HG03280 (cell line): ENCODE data around the gene DUOX2.
"Not testable (repeated sequence)": the region's sequence is repeated elsewhere in the genome, so short reads cannot be mapped to it uniquely, and the experiment has no call there.

Source experiments
- ATAC-seq: cut with Tn5 transposase; IDR thresholded peaks from one replicate; pipeline ENCODE4 v1.9.1; 2021; ENCODE audit warnings: mild to moderate bottlenecking, moderate library complexity; ENCODE audit not compliant: unreplicated experiment

DUOX2 gene

DNA sequence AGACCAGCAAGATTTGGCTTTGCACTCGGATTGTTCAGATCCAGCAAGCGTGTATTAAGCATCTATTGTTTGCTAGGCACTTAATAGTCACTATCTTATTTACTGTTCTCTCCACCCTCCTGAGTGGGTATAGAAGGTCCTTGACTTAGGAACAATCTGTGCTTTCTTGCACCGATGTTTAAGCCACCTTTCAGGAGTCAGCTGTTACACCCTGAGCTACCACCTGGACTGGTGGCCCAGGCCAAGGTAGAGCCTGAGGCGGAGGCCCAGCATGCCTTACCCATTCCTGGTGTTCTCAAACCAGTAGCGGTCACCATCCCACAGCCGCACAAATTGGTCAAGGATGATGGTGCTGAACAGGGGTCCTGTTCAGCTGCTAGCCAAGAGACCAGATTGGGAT is 25.8 kb upstream of the DUOX2 start:
- ATAC-seq = no peak

GRCh38 chr15:45138814-45139765 is 25.1 kb upstream of the DUOX2 start:
- ATAC-seq = no peak

DNA sequence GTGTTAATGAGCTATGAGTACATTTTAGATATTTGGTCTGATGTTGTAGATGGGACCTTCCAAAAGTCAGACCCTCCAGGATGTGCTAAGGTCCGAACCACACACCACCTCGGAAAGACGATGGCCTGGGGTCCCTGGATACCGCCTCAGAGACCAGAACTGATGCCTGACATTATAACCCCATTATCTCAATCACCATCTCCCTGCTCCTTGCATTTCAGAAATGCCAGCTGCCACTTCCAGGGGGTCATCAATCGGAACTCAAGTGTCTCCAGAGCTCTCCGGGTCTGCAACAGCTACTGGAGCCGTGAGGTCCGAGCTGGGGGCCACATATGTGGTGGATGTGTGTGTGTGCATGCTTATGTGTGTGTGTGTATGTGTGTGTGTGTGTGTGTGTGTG is 23.7 kb upstream of the DUOX2 start:
- ATAC-seq = no peak

GRCh38 chr15:45136378-45136764 is 22.4 kb upstream of the DUOX2 start:
- ATAC-seq = no peak

DNA sequence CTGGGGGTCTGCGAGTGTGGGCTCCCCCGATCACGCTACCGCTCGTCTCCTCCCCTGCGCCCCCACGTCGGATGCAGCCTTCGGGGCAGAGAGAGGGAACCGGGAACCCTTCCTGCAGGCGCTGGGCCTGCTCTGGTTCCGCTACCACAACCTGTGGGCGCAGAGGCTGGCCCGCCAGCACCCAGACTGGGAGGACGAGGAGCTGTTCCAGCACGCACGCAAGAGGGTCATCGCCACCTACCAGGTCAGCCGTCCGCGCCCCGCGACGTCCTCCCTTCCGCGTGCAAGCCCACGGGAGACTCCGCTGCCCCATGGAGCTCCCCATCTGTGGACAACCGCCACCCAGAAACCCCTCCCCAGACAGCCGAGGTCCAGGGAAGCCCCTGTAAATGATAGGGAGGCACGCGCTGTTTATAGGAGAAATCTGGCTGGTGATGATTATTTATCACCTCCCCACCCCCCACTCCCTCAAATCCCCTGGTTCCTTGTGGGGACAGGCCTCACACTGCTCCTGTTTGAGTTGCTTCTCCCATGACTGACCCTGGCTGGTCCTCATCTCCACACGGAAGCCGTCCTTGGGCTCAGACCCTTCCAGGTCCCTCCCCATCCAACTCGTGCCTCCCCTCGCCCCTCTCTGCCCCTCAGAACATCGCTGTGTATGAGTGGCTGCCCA is 21.9 kb upstream of the DUOX2 start:
- not testable (repeated sequence) for ATAC-seq

DNA sequence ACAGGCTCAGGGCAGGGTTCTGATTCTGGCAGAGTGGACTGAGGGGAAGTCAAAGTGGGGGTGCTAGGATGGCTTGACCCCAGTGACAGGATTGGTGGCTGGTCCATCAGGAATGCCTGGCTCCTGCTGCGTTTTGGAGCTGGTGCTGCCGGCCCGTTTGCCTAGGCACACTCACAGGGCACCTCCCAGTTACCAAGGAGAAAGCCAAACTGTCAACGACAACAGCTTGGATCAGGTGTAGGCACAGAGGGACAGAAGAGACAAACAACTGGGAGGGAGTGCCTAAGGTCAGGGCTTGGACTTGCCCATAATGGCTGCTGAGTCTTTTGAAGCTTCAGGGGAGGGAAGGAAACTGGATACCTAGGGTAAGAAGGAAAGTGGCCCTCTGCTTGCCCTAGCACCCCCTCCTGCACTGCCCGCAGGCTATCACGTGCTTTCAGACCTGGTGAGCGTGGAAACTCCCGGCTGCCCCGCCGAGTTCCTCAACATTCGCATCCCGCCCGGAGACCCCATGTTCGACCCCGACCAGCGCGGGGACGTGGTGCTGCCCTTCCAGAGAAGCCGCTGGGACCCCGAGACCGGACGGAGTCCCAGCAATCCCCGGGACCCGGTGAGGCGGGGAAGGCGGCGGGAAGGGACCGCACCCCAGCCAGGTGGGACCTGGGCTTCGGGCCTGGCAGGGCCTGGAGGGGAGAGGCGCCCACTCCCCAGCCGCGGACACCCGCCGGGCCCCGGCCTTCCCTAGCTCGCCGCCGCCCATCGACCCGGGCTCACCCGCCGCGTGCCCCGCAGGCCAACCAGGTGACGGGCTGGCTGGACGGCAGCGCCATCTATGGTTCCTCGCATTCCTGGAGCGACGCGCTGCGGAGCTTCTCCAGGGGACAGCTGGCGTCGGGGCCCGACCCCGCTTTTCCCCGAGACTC is 21.0 kb upstream of the DUOX2 start:
- ATAC-seq = no peak

DNA sequence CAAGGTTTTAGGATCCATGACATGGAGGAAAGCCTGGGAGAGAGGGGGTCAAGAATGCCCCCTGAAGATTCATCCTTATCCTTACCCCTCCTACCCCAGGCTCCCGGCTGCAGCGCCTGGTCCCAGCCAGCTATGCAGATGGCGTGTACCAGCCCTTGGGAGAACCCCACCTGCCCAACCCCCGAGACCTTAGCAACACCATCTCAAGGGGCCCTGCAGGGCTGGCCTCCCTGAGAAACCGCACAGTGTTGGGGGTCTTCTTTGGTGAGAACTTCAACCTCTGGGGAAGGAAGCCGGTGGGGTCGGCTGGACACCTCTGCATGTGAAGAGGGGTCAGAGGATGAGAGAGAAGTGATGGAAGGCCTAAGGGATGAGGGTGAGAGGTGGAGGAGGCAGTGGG is 20.1 kb upstream of the DUOX2 start:
- ATAC-seq = no peak

DNA sequence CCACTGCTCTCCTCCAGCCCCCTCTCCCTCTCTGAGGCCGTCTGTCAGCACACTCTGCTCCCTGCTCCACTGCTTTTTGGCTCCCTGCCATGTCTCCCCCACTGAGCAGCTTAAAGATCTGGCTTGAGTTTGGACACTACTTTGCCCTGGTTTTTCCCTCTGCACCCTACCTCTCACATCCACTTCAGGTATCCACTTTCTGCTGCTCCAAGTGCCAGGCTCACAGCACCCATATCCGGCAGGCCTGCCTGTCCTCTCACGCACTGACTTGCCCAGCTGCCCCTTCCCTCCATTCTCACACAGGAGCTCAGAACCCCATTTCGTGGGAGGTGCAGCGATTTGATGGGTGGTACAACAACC is 19.6 kb upstream of the DUOX2 start:
- ATAC-seq = no peak

DNA sequence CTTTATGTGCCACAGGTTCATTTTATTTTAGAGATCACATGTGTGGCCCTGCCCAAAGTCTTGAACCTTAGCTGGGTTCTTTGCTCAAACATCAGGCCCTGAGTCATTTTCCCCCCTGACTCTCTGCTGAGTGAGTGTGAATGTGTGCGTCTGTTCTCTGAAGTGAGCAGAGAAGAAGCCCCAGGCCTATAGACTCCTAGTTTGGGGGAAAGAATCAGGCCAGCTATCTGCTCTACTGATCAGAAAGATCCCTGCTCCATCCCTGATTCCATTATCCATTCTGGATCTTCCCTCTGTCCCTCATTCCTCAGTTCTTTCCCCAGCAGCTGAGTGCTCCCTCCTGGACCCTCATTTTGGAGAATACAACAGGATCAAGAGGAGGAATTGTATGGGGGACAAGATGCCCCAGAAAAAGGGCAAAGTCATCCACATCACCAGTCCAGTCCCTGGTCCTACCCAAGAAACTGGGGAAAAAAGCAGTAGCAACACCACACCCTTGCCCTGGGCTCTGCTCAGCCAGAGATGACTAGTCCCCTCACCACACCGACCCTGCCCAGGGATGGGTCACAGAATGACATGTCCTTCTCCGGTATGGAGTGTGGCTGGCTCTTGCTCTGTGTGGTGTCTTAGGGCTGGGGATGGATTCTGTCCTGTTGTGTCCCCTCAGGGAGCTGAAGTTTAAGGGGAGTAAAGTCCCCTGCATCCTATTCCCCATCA is 19.0 kb upstream of the DUOX2 start:
- no peak for ATAC-seq

DNA sequence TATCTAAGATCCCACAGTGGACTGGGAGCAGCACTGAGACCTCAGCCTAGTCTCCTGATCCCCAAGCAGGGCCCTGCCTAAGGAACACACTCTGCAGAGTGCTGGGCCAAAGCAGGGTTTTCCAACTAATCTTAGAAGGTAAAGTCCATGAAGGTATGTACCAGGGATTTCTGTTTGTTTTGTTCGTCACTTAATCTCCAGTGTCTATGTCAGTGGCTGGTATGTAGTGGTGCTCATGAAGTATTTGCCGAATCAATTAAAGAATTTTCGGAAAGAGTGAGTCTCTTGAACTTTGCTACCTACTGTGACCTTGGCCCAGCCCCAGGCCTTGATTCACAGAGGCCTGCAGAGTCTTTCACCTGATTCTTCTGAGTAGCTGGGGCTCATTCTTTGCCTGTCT is 17.5 kb upstream of the DUOX2 start:
- no peak for ATAC-seq

DNA sequence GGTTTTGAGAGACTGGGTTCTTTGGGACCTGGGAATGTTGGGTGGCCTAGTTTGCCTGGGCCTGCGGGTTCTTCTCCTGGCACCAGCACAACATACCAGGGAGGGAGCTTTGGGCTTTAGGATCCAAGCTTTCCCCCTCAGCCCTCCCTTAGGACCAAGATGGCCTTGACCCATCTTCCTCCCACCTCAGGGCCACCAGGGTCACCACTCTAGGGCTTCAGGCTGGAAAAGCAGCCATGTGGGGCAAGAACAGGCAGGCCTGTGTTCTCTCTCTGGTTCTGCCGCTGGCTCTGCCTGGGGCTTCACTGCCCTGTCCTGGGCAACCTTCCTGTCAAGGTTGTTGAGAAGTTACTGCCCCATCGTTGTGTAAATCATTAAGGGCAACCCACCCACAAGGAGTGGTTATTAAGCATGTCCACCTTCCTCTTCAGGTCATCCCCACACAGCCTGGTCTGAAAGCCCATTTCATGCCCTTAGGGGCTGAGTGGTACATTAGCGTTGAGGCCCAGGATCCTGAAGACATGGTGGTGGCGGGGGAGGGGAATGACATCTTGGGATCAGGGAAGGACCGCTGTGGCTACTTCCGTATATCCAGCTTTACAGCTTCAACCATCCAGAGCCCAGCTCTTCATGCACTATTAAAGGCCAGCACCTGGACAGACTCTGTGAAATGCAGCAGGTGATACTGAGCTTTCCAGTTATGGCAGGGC is 16.5 kb upstream of the DUOX2 start:
- ATAC-seq = no peak

DNA sequence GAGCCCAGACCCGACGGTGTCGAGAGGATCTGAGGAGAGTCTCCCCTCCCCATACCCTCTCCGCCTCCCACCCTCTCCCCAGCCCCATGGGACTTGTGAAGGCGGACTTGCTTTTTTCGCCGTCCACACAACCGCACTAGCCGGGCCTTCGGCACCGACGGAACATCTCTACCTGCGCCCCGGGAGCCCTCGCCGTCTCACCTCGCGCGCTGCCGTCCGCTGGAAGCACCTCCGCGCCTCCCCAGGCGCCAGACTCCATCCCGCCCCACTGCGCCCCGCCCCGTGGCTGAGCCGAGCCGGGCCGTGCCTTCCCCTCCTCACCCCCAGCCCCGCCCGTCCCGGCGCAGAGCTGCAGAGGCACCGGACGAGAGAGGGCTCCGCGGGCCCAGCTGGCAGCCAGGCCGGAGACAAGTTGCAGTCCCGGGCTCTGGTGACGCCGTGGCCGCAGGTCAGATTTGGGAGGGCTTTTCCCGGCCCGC is 15.7 kb upstream of the DUOX2 start, which contains the start of the genes DUOX1 and DUOXA1:
Gene DUOX1, plus strand, starts transcription at position 344 of the 479 bp plus-strand sequence. CDS start 1,973 bp downstream, outside the sequence.
Gene DUOXA1, minus strand, starts transcription at position 229 of the 479 bp plus-strand sequence. CDS start 6,865 bp downstream, outside the sequence.
- ATAC-seq = no peak

DNA sequence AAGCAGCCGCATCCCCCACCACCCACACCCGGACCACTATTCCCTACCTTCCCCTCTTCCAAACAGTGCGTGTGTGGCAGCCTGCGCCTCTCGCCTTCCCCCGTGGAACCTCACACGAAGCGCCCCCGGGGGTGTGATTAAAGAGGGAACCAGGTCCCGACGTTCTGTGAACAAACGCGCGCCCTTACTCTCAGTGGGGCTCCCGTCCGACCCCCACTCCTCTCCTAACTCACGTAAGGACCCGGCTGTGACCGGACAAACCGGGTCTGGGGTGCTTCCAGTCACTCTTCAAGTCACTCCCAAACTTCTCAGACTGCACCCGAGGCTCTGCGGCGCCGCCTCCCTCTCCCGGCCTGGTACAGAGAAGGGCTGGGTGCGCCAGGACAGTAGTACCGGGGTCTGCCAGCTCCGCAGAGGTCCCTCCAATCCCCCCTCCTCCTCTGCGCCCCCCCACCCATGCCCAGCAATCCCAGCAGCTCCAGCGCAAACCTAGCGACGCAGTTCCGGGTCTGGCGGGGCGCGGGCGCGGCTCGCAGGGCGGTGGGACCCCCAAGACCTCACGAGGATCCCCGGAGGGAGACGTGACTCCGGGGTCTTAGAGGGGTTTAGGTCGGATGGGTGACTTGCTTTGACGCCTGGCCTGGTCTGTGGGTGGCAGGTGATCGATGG is 15.1 kb upstream of the DUOX2 start:
- ATAC-seq = no peak

- ATAC-seq = no peak
Measured at GRCh38 chr15:45126535-45127158, 12.7 kb upstream of the DUOX2 start.

- ATAC-seq = no peak
Measured at GRCh38 chr15:45123397-45123796, 9.4 kb upstream of the DUOX2 start.

DNA sequence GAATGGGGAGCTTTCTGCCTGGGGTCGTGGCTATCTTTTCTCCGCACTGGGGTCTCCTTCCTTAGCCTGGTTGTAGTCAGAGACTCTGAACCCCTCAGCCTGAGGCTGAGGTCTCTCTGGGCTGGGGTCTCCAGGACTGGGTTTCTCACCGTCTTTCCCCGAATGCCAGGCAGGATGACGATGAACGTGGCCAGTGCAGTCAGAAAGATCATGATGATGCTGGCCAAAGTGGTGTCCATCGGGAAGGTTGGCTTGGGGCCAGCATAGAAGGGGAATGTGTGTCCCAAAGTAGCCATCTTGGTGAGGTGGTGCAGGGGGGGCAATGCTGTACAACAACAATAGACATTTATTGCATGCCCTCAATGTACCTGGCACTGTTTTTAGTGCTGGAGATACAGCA is 8.7 kb upstream of the DUOX2 start:
- ATAC-seq = no peak

DNA sequence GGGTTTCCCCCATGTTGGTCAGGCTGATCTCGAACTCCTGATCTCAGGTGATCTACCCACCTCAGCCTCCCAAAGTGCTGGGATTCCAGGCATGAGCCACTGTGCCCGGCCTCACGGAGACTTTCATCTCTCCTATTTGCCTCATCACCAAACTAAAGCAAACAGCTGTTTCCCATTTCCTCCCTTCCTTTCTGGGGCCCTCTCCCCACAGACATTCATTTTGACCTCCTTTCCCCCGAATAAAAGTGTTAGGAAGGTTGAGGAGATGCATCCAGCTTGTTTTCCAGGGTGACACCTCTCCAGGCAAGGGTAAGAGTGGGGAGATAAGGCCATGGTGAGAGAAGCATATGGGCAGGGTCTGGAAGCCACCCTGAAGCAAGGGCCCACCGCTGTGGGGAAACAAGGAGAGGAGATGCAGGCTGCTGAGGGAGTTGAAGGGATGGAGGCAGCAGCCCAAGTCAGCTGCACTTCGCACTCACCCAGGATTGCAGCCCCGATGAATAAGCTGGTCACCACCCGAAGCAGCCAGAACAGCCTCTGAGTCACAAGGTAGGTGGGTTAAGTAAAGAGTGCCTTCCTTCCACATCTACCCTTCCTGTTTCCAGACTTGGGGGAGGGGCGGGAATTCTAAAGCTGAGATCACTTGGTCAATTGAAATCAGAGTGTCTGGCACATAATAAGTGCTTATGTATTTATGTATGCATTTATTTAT is 7.9 kb upstream of the DUOX2 start:
- no peak for ATAC-seq

GRCh38 chr15:45121020-45121419 is 7.0 kb upstream of the DUOX2 start:
- ATAC-seq = no peak
